Endothelial cell of umbilical vein (primary cell): Measurements from ENCODE around the gene ZP1. TPM values are rescaled to one million over a fixed set of nuclear protein-coding genes. Genes with fewer than 3 reads are reported as not detected.

Source experiments
- BruUV-seq: library from RNA; stranded (reverse); fragments of 400-500 nt; replicated peaks from 2 replicates; lab custom pipeline; 2021; lab: Mats Ljungman, UMichigan
- CTCF ChIA-PET: fragments of 300-600, 350-600 bp; sonication (Branson Sonifier 250); formaldehyde crosslinking; loops from one replicate; lab custom pipeline; 2021; ENCODE audit warnings: antibody characterized with exemption, inconsistent platforms; lab: Charles Lee
- POLR2A ChIA-PET: fragments of 300-600, 350-600 bp; sonication (Branson Sonifier 250); formaldehyde crosslinking; loops from one replicate; lab custom pipeline; 2021; ENCODE audit warnings: antibody characterized with exemption, inconsistent platforms; lab: Charles Lee
- DNase-seq: peaks from one replicate; pipeline ENCODE4 v3.0.0-alpha.2; 2011; ENCODE audit warnings: low read depth, low spot score
- FAIRE-seq: peaks from 2 replicates; lab custom pipeline; 2011; peaks lifted over from hg19 to GRCh38; lab: Jason Lieb, UNC
- H2AFZ ChIP-seq: 2 replicates; pipeline ENCODE4 v1.6.0; 2012; ENCODE audit warnings: low read depth, low read length, control low read depth, inconsistent platforms
- H3K27ac ChIP-seq: 2 replicates; pipeline ENCODE4 v1.5.1; 2011; ENCODE audit warnings: low read depth, mild to moderate bottlenecking, control low read depth, low read length, moderate library complexity; ENCODE audit not compliant: insufficient read depth
- H3K27me3 ChIP-seq, 2 experiments: 2 replicates each; pipeline versions ENCODE4 v1.6.0 to v1.6.1; 2011; ENCODE audit warnings: low read length in 2 of 2, mixed read lengths in 1 of 2; ENCODE audit not compliant: control insufficient read depth in 2 of 2, insufficient read depth in 2 of 2
- H3K36me3 ChIP-seq, 2 experiments: 2 replicates in 1 of 2; 3 replicates in 1 of 2; pipeline ENCODE4 v1.5.1; 2011; ENCODE audit warnings: low read length in 2 of 2, mild to moderate bottlenecking in 1 of 2, moderate library complexity in 1 of 2; ENCODE audit not compliant: control insufficient read depth in 2 of 2, insufficient read depth in 2 of 2; ENCODE audit errors: extremely low read depth in 1 of 2
- H3K4me1 ChIP-seq: 3 replicates; pipeline ENCODE4 v1.5.1; 2011; ENCODE audit warnings: mild to moderate bottlenecking, low read length; ENCODE audit not compliant: control insufficient read depth, insufficient read depth; ENCODE audit errors: extremely low read depth
- H3K4me2 ChIP-seq: 2 replicates; pipeline ENCODE4 v1.6.1; 2011; ENCODE audit warnings: low read length, control low read depth, mixed read lengths; ENCODE audit not compliant: insufficient read depth
- H3K4me3 ChIP-seq, 3 experiments: fragments of 200-600 bp in 1 of 3; sonication (generic), shearing (Covaris generic) in 1 of 3; replicated peaks in 1 of 3; 2 replicates each; pipeline ENCODE4 v1.5.1; 2011 to 2016; ENCODE audit warnings: control low read depth in 3 of 3, low read length in 3 of 3, mild to moderate bottlenecking in 2 of 3, inconsistent platforms in 1 of 3, low read depth in 1 of 3, moderate library complexity in 1 of 3; ENCODE audit not compliant: insufficient read depth in 1 of 3
- H3K79me2 ChIP-seq: 2 replicates; pipeline ENCODE4 v1.6.0; 2012; ENCODE audit warnings: low read length, inconsistent platforms; ENCODE audit not compliant: control insufficient read depth, insufficient read depth
- H3K9ac ChIP-seq: replicated peaks from 2 replicates; pipeline ENCODE3; 2011; ENCODE audit warnings: low read length, control low read depth; ENCODE audit not compliant: insufficient read depth; ENCODE audit errors: extremely low read depth
- H3K9me1 ChIP-seq: replicated peaks from 3 replicates; pipeline ENCODE4 v1.6.0; 2011; ENCODE audit warnings: mild to moderate bottlenecking, low read length; ENCODE audit not compliant: control insufficient read depth, insufficient read depth; ENCODE audit errors: extremely low read depth
- H3K9me3 ChIP-seq: replicated peaks from 2 replicates; pipeline ENCODE4 v1.5.1; 2012; ENCODE audit warnings: low read length, inconsistent platforms; ENCODE audit not compliant: control insufficient read depth, insufficient read depth
- H4K20me1 ChIP-seq: replicated peaks from 2 replicates; pipeline ENCODE3; 2011; ENCODE audit warnings: mild to moderate bottlenecking, low read length; ENCODE audit not compliant: control insufficient read depth, insufficient read depth; ENCODE audit errors: extremely low read depth
- CTCF ChIP-seq, 2 donors: IDR thresholded peaks; 1 replicate in 1 of 2; 2 replicates in 1 of 2; pipeline ENCODE4 v1.5.1; 2011; ENCODE audit warnings: low read length in 2 of 2, mild to moderate bottlenecking in 2 of 2, moderate library complexity in 2 of 2, control low read depth in 1 of 2, inconsistent platforms in 1 of 2, low read depth in 1 of 2; ENCODE audit not compliant: insufficient read depth in 1 of 2; ENCODE audit errors: extremely low read depth in 1 of 2
- EZH2 ChIP-seq: IDR thresholded peaks from 2 replicates; pipeline ENCODE4 v1.6.1; 2012; ENCODE audit warnings: borderline replicate concordance, low read depth, mild to moderate bottlenecking, moderate library complexity, low read length, inconsistent platforms; ENCODE audit not compliant: severe bottlenecking
- FOS ChIP-seq: IDR thresholded peaks from 2 replicates; pipeline ENCODE4 v1.6.1; 2011; ENCODE audit warnings: mild to moderate bottlenecking, low read length, moderate library complexity, borderline replicate concordance; ENCODE audit not compliant: insufficient read depth
- GATA2 ChIP-seq: IDR thresholded peaks from 2 replicates; pipeline ENCODE4 v1.7.0; 2011; ENCODE audit warnings: low read depth, mild to moderate bottlenecking, moderate library complexity, mixed read lengths, low read length; ENCODE audit not compliant: insufficient read length, insufficient read depth
- JUN ChIP-seq: IDR thresholded peaks from 2 replicates; pipeline ENCODE4 v1.6.1; 2011; ENCODE audit warnings: borderline replicate concordance, low read depth; ENCODE audit not compliant: insufficient read length, insufficient read depth
- MAX ChIP-seq: IDR thresholded peaks from 2 replicates; pipeline ENCODE4 v1.6.1; 2011; ENCODE audit not compliant: insufficient read depth, insufficient read length
- MYC ChIP-seq: IDR thresholded peaks from one replicate; pipeline ENCODE4 v1.6.1; 2011; ENCODE audit warnings: mild to moderate bottlenecking, low read depth, low read length
- POLR2A ChIP-seq: IDR thresholded peaks from 2 replicates; pipeline ENCODE4 v1.6.1; 2012; ENCODE audit warnings: low read depth, mild to moderate bottlenecking, control low read depth, low read length
- POLR2AphosphoS5 ChIP-seq: IDR thresholded peaks from 2 replicates; pipeline ENCODE4 v1.6.1; 2012; ENCODE audit warnings: low read depth, mild to moderate bottlenecking, control low read depth, low read length, moderate library complexity; ENCODE audit not compliant: insufficient read depth
- dilution Hi-C: fragments of 300-500 bp; cut with MboI; formaldehyde crosslinking; loops from one replicate; pipeline ENCODE4 v1.15.0; 2019; ENCODE audit warnings: low sequenced_read_pairs; ENCODE audit not compliant: extremely low pct_ligation_motif_present
- intact Hi-C: fragments of 100-400 bp; cut with micrococcal nuclease; formaldehyde crosslinking; loops from one replicate; pipeline ENCODE4 v1.10.0; 2022
- polyA plus RNA-seq, 4 experiments: library from polyadenylated mRNA; depleted of rRNA in 3 of 4; stranded (reverse) in 3 of 4; unstranded in 1 of 4; fragments of >200 nt; gene quantifications; 2 replicates each; pipeline versions ENCODE4 v1.2.1 to v1.2.3, GENCODE V29; 2011 to 2012; ENCODE audit warnings: missing spikeins in 1 of 4
- total RNA-seq: library from RNA; stranded (reverse); gene quantifications from 2 replicates; pipeline ENCODE4 v1.2.3, GENCODE V29; 2021

Gene ZP1
- total and polyA plus RNA-seq, 2 donors (not counting 3 experiments of a cell fraction or from before 2014, with no cell fraction given): not detected

- no peak for TF ChIP-seq POLR2A
- no peak for TF ChIP-seq JUN
- no peak for TF ChIP-seq MAX
- TF ChIP-seq CTCF (IDR thresholded peaks at IDR 0.05; ENCODE audit: extremely low read depth in 1 of 2, insufficient read depth in 1 of 2, low read depth in 1 of 2, low read length in 2 of 2): no peak
- TF ChIP-seq GATA2: no peak
- no peak for TF ChIP-seq FOS
- no peak for TF ChIP-seq EZH2
- TF ChIP-seq MYC: no peak
- no peak for TF ChIP-seq POLR2AphosphoS5
- no peak for FAIRE-seq
- Histone ChIP-seq H3K36me3 (no peaks in the 10 kb centered on the region), H2AFZ (no peak overlapping the region), H3K4me3 (no peak overlapping the region), H3K79me2 (no peaks in the 10 kb centered on the region), H3K4me1 (no peaks in the 10 kb centered on the region), H3K27me3 (no peaks in the 10 kb centered on the region), H3K9ac (no peak overlapping the region), H3K9me3 (no peaks in the 10 kb centered on the region), H4K20me1 (no peaks in the 10 kb centered on the region), H3K27ac (no peak overlapping the region), H3K9me1 (no peaks in the 10 kb centered on the region), H3K4me2 (no peak overlapping the region)
- DNase-seq: no peak
- dilution Hi-C loops (no loop called here), intact Hi-C loops (no loop called here)
- BruUV-seq: no TSS peak
- ChIA-PET CTCF (interaction anchor here (1.3 to 3.3 kb wide), 2 partner anchors 26 to 42 kb away, joined by 8 to 10 read pairs; no protein-coding TSS in a partner anchor), POLR2A (no interaction called here)
Observed at GRCh38 chr11:60873533-60873932, 6.2 kb downstream of the ZP1 start.
